ENCODE measurements around the gene CORO2A.

CORO2A gene

DNA sequence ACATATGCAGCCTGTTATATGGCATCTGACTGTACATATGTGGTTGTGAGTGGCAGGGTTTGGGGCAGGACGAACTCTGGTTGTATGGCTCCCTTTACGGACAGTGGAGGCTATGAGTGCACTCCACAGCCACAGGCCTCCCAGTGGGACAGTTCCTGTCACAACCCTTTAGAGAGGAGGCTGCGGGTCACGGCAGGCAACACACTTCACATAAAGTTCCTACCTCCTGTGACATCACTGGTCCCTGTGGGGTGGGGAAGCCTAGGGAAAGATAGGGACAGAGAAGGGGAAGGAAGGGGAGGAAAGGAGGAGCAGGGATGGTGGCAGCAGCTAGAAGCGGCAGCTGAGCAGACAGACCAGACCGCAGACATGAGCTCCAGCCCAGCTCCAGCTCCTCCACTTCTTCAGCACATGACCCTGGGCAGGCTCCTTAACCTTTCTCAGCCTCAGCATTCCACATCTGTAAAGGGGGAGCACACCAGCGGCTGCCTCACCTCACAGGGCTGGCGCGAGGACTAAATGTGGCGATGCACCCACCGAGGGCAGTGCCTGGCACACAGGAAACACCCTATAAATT lies 27.4 kb upstream of the CORO2A start:
- no peaks in the 10 kb centered on the region for H3K9me3 ChIP-seq (ENCODE audit: control insufficient read depth in 5 of 5, low read length in 5 of 5)
- H3K36me3 ChIP-seq (ENCODE audit: control insufficient read depth in 5 of 5, insufficient read depth in 5 of 5, low read length in 5 of 5) = peaks cover 0 to 45% (median 23%) of the 10 kb centered on the region in 5 donors
- no peak overlapping the region for H3K9ac ChIP-seq (ENCODE audit: low read length in 5 of 5)
- no peaks in the 10 kb centered on the region for H3K27me3 ChIP-seq (ENCODE audit: control insufficient read depth in 5 of 5, insufficient read depth in 4 of 5, low read length in 5 of 5)
- H3K27ac ChIP-seq (ENCODE audit: low read depth, low read length) = no peak overlapping the region
- peaks cover 0 to 8% (median 3%) of the 10 kb centered on the region in 5 donors for H3K4me1 ChIP-seq (ENCODE audit: control insufficient read depth in 5 of 5, insufficient read depth in 5 of 5, low read length in 5 of 5)
- no peak overlapping the region for H3K4me3 ChIP-seq (ENCODE audit: low read depth in 1 of 5, low read length in 5 of 5)

DNA sequence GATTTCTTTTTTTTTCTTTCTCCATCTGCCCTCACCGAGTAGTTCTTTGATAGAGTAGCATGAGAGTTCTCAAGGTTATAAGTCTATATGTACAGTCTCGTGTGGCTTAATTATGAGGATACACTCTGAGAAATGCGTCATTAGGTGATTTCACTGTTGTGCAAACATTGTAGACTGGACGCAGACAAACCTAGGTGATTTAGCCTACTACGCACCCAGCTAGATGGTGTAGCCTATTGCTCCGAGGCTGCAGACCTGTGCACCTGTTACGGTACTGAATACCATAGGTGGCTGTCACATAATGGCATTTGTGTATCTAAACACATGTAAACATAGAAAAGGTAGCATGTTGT lies 26.9 kb upstream of the CORO2A start:
- H3K4me1 ChIP-seq (ENCODE audit: control insufficient read depth in 5 of 5, insufficient read depth in 5 of 5, low read length in 5 of 5) = peaks cover 0 to 8% (median 3%) of the 10 kb centered on the region in 5 donors
- peaks cover 0 to 49% (median 25%) of the 10 kb centered on the region in 5 donors for H3K36me3 ChIP-seq (ENCODE audit: control insufficient read depth in 5 of 5, insufficient read depth in 5 of 5, low read length in 5 of 5)
- H3K27ac ChIP-seq (ENCODE audit: low read depth, low read length) = no peak overlapping the region
- no peak overlapping the region for H3K4me3 ChIP-seq (ENCODE audit: low read depth in 1 of 5, low read length in 5 of 5)
- no peaks in the 10 kb centered on the region for H3K9me3 ChIP-seq (ENCODE audit: control insufficient read depth in 5 of 5, low read length in 5 of 5)
- no peak overlapping the region for H3K9ac ChIP-seq (ENCODE audit: low read length in 5 of 5)
- H3K27me3 ChIP-seq (ENCODE audit: control insufficient read depth in 5 of 5, insufficient read depth in 4 of 5, low read length in 5 of 5) = no peaks in the 10 kb centered on the region

DNA sequence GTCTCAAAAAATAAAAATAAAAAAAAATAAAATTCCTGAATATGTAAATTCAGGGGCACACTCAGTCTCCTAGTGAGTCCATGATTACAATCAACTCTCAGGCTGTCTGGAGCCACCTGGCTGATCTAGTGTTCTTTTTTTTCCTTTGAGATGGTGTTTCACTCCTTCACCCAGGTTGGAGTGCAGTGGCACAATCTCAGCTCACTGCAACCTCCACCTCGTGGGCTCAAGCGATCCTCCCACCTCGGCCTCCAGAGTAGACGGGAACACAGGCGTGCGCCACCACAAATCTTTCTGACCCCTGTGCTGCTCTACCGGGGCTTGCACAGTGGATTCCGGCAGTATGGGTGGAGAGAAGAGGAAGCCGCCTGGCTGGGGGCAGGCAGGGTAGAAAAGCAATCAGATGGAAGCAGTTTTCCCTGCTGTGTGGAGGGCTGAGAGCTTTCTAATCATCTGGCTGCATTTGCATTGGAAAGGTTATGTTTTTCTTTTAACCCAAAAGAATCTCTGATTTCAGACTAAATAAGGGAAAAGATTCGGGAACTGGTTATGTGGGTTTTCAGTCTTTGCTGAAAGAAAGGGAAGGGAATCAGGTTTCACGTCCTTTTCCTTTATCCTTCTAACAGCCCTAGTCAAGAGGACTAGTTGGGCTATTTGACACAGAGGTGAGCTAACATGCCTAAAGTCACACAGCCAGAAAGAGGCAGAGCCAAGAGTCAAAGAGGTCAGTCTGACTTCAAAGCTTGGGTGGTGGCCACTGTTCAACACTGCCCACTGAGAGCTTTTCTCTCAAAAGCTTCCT lies 26.3 kb upstream of the CORO2A start:
- H3K27me3 ChIP-seq (ENCODE audit: control insufficient read depth in 5 of 5, insufficient read depth in 4 of 5, low read length in 5 of 5) = no peaks in the 10 kb centered on the region
- no peak overlapping the region for H3K4me3 ChIP-seq (ENCODE audit: low read depth in 1 of 5, low read length in 5 of 5)
- H3K4me1 ChIP-seq (ENCODE audit: control insufficient read depth in 5 of 5, insufficient read depth in 5 of 5, low read length in 5 of 5) = peaks cover 0 to 8% (median 3%) of the 10 kb centered on the region in 5 donors
- H3K36me3 ChIP-seq (ENCODE audit: control insufficient read depth in 5 of 5, insufficient read depth in 5 of 5, low read length in 5 of 5) = peaks cover 0 to 53% (median 25%) of the 10 kb centered on the region in 5 donors
- no peaks in the 10 kb centered on the region for H3K9me3 ChIP-seq (ENCODE audit: control insufficient read depth in 5 of 5, low read length in 5 of 5)
- no peak overlapping the region for H3K9ac ChIP-seq (ENCODE audit: low read length in 5 of 5)
- H3K27ac ChIP-seq (ENCODE audit: low read depth, low read length) = no peak overlapping the region

DNA sequence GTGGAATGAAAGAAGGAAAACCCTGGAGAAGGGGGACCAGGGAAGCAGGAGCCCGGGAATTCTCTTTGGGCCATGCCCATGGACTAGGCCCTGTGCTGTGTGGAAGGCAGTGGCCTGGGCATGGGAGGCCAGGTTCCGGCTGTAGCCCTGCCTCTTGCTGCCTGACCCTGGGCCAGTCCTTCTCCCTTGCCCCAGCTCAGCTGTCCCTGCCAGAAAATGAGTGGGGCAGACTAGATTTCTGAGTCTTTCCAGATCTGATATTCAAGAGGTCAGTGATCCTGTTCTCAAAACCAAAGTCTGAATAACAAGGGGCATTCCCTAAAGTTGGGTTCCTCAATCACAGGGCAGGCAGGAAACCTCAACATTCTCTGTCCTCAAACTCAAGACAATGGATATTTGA lies 24.8 kb upstream of the CORO2A start:
- Histone ChIP-seq H3K4me1 (ENCODE audit: control insufficient read depth in 5 of 5, insufficient read depth in 5 of 5, low read length in 5 of 5) (no peaks in the 10 kb centered on the region), H3K36me3 (ENCODE audit: control insufficient read depth in 5 of 5, insufficient read depth in 5 of 5, low read length in 5 of 5) (peaks cover 0 to 56% (median 28%) of the 10 kb centered on the region in 5 donors), H3K4me3 (ENCODE audit: low read depth in 1 of 5, low read length in 5 of 5) (no peak overlapping the region), H3K27ac (ENCODE audit: low read depth, low read length) (no peak overlapping the region), H3K9me3 (ENCODE audit: control insufficient read depth in 5 of 5, low read length in 5 of 5) (no peaks in the 10 kb centered on the region), H3K27me3 (ENCODE audit: control insufficient read depth in 5 of 5, insufficient read depth in 4 of 5, low read length in 5 of 5) (no peaks in the 10 kb centered on the region), H3K9ac (ENCODE audit: low read length in 5 of 5) (no peak overlapping the region)

DNA sequence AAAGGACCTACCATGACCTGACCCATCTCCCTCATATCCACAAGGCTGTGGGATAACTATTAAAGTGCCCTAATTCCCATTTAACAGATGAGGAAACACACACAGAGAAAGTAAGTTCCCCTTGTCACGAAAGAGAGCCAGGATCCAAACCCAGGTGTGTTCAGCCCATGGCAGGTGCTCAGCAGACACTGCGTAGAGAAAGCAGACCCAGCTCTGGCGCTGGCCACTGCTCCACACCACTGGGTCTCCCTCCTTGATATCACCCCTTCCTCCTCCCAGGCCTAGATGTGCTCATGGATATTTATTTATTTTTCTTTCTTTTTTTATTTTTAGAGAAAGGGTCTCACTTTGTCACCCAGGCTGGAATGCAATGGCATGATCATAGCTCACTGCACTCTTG lies 24.0 kb upstream of the CORO2A start:
- H3K4me1 ChIP-seq (ENCODE audit: control insufficient read depth in 5 of 5, insufficient read depth in 5 of 5, low read length in 5 of 5) = no peaks in the 10 kb centered on the region

DNA sequence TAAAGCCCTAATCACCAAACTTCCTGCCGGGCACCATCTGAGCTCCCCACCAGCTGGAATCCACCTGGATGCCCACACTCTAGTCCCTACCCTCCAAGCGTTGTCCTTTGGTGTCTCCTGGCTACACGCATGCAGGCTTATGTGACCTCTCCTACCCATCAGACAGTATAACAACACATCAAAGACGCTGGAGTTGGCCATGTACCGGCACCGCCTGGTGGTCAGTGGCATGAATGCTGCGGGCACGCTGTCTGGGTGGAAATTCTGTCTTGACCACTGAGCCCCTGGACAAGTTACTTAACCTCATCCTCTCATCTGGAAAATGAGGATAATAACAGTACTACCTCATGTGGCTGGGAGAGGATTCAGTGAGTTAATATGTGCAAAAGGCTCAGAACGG lies 23.4 kb upstream of the CORO2A start:
- Histone ChIP-seq H3K4me3 (ENCODE audit: low read depth in 1 of 5, low read length in 5 of 5) (no peak overlapping the region), H3K27me3 (ENCODE audit: control insufficient read depth in 5 of 5, insufficient read depth in 4 of 5, low read length in 5 of 5) (no peaks in the 10 kb centered on the region), H3K9ac (ENCODE audit: low read length in 5 of 5) (no peak overlapping the region), H3K9me3 (ENCODE audit: control insufficient read depth in 5 of 5, low read length in 5 of 5) (no peaks in the 10 kb centered on the region), H3K4me1 (ENCODE audit: control insufficient read depth in 5 of 5, insufficient read depth in 5 of 5, low read length in 5 of 5) (no peaks in the 10 kb centered on the region), H3K27ac (ENCODE audit: low read depth, low read length) (no peak overlapping the region), H3K36me3 (ENCODE audit: control insufficient read depth in 5 of 5, insufficient read depth in 5 of 5, low read length in 5 of 5) (peaks cover 0 to 52% (median 24%) of the 10 kb centered on the region in 5 donors)

More for the DNA sequence above, 24.0 kb upstream of the CORO2A start:
- Histone ChIP-seq H3K27ac (ENCODE audit: low read depth, low read length) (no peak overlapping the region), H3K27me3 (ENCODE audit: control insufficient read depth in 5 of 5, insufficient read depth in 4 of 5, low read length in 5 of 5) (no peaks in the 10 kb centered on the region), H3K4me3 (ENCODE audit: low read depth in 1 of 5, low read length in 5 of 5) (no peak overlapping the region), H3K36me3 (ENCODE audit: control insufficient read depth in 5 of 5, insufficient read depth in 5 of 5, low read length in 5 of 5) (peaks cover 0 to 52% (median 28%) of the 10 kb centered on the region in 5 donors), H3K9ac (ENCODE audit: low read length in 5 of 5) (no peak overlapping the region), H3K9me3 (ENCODE audit: control insufficient read depth in 5 of 5, low read length in 5 of 5) (no peaks in the 10 kb centered on the region)

DNA sequence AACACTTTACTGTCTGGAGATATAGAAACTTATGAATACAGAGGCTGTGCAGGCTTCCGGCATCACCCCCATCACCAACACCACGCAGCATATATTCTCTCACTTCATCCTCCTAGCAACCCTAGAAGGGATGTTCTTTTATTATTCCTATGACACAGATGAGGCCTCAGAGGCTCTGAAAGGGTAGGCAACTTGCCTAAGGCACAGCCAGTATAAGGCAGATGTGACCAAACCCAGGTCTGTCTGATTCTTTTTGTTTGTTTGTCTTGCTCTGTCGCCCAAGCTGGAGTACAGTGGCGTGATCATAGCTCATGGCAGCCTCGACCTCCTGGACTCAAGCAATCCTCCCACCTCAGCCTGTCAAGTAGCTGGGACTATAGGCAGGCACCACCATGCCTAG lies 22.8 kb upstream of the CORO2A start:
- Histone ChIP-seq H3K36me3 (ENCODE audit: control insufficient read depth in 5 of 5, insufficient read depth in 5 of 5, low read length in 5 of 5) (peaks cover 0 to 52% (median 19%) of the 10 kb centered on the region in 5 donors), H3K9me3 (ENCODE audit: control insufficient read depth in 5 of 5, low read length in 5 of 5) (no peaks in the 10 kb centered on the region), H3K27me3 (ENCODE audit: control insufficient read depth in 5 of 5, insufficient read depth in 4 of 5, low read length in 5 of 5) (no peaks in the 10 kb centered on the region), H3K4me1 (ENCODE audit: control insufficient read depth in 5 of 5, insufficient read depth in 5 of 5, low read length in 5 of 5) (no peaks in the 10 kb centered on the region), H3K4me3 (ENCODE audit: low read depth in 1 of 5, low read length in 5 of 5) (no peak overlapping the region), H3K9ac (ENCODE audit: low read length in 5 of 5) (no peak overlapping the region), H3K27ac (ENCODE audit: low read depth, low read length) (no peak overlapping the region)

DNA sequence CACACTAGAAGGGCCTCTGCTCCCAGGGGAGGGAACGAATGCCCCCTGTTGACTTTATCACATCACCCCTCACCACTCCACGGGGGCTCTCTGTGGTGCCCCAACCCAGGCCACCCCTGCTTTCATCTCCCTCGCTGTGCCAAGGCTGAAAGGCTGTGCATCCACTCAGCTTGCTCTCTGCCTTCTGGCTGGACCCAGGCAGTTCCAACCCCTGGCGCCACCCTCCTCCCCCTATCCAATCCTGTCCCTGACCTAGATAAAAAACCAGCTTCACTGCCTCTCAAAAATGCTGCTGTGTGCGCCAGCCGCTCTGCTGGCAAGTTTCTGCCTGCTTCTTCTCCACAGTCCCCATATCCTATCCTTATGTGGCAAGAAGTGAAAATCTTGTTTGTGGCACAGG lies 22.4 kb upstream of the CORO2A start:
- Histone ChIP-seq H3K27ac (ENCODE audit: low read depth, low read length) (no peak overlapping the region), H3K27me3 (ENCODE audit: control insufficient read depth in 5 of 5, insufficient read depth in 4 of 5, low read length in 5 of 5) (no peaks in the 10 kb centered on the region), H3K9me3 (ENCODE audit: control insufficient read depth in 5 of 5, low read length in 5 of 5) (no peaks in the 10 kb centered on the region), H3K4me3 (ENCODE audit: low read depth in 1 of 5, low read length in 5 of 5) (no peak overlapping the region), H3K4me1 (ENCODE audit: control insufficient read depth in 5 of 5, insufficient read depth in 5 of 5, low read length in 5 of 5) (no peaks in the 10 kb centered on the region), H3K9ac (ENCODE audit: low read length in 5 of 5) (no peak overlapping the region), H3K36me3 (ENCODE audit: control insufficient read depth in 5 of 5, insufficient read depth in 5 of 5, low read length in 5 of 5) (peaks cover 0 to 50% (median 14%) of the 10 kb centered on the region in 5 donors)

DNA sequence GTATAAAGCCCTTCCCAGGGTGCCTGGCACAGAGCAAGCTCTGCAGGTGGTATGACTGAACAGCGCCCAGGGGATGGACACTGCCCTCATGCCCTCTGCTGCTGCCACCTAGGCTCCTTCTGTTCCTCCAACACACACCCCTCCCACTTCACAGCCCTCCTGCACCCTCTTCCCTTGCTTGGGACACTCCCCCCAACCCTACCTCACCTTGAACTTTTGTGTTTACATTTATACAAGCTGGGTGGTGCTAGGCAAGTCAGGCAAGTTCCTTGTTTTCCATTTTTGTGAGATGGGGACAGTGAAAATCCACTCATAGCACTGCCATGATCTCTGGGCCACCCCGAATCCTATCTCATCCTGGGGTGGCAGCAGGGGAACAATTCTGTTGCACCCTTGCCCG lies 18.8 kb upstream of the CORO2A start:
- no peak overlapping the region for H3K9ac ChIP-seq (ENCODE audit: low read length in 5 of 5)
- H3K27ac ChIP-seq (ENCODE audit: low read depth, low read length) = no peak overlapping the region
- no peaks in the 10 kb centered on the region for H3K4me1 ChIP-seq (ENCODE audit: control insufficient read depth in 5 of 5, insufficient read depth in 5 of 5, low read length in 5 of 5)
- no peaks in the 10 kb centered on the region for H3K9me3 ChIP-seq (ENCODE audit: control insufficient read depth in 5 of 5, low read length in 5 of 5)
- H3K4me3 ChIP-seq (ENCODE audit: low read depth in 1 of 5, low read length in 5 of 5) = no peak overlapping the region
- no peaks in the 10 kb centered on the region for H3K27me3 ChIP-seq (ENCODE audit: control insufficient read depth in 5 of 5, insufficient read depth in 4 of 5, low read length in 5 of 5)
- peaks cover 0 to 50% (median 11%) of the 10 kb centered on the region in 5 donors for H3K36me3 ChIP-seq (ENCODE audit: control insufficient read depth in 5 of 5, insufficient read depth in 5 of 5, low read length in 5 of 5)

DNA sequence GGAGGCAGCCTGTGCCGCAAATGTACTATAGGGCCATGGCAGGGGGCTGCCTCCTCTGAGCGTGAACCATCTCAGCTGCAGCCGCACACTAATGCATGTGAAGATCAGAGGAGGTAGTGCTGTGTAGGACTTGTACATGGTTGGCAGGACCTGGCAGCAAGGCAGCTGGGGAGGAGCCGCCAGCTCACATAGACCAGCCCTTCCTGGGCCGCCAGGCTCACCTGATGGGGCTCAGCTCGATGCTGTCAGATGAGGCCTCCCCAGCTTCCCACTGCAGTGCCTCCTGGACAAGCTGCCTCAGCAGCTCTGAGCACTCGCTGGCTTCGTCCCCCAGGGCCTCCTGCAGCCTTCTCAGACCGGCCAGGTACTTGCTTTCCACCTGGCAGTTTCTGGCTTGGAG lies 18.0 kb upstream of the CORO2A start:
- peaks cover 0 to 49% (median 11%) of the 10 kb centered on the region in 5 donors for H3K36me3 ChIP-seq (ENCODE audit: control insufficient read depth in 5 of 5, insufficient read depth in 5 of 5, low read length in 5 of 5)
- no peaks in the 10 kb centered on the region for H3K4me1 ChIP-seq (ENCODE audit: control insufficient read depth in 5 of 5, insufficient read depth in 5 of 5, low read length in 5 of 5)
- H3K9ac ChIP-seq (ENCODE audit: low read length in 5 of 5) = no peak overlapping the region
- no peak overlapping the region for H3K27ac ChIP-seq (ENCODE audit: low read depth, low read length)
- H3K4me3 ChIP-seq (ENCODE audit: low read depth in 1 of 5, low read length in 5 of 5) = no peak overlapping the region
- H3K27me3 ChIP-seq (ENCODE audit: control insufficient read depth in 5 of 5, insufficient read depth in 4 of 5, low read length in 5 of 5) = no peaks in the 10 kb centered on the region
- no peaks in the 10 kb centered on the region for H3K9me3 ChIP-seq (ENCODE audit: control insufficient read depth in 5 of 5, low read length in 5 of 5)
